ENCODE results near the gene NPR1. TPM values are rescaled to one million over a fixed set of nuclear protein-coding genes. Genes with fewer than 3 reads are reported as not detected.
A peak's percentile ranks its signal among the peaks of the same experiment; 100 is the strongest.

NPR1 gene
- total RNA-seq, 1 experiment from 2014 or later, result not detected

DNA sequence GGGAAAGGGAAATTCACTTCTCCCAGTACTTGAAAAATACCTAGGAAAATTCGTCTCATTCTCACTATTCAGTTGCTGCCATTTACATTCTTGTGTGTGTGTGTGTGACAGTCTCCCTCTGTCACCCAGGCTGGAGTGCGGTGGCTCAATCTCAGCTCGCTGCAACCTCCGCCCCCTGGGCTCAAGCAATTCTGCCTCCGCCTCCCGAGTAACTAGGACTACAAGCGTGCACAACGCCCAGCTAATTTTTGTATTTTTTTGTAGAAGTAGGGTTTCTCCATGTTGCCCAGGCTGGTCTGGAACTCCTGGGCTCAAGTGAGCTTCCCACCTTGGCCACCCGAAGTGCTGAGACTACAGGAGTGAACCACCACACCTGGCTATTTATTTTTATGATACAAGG lies 18.8 kb upstream of the NPR1 start:
- no peak for DNase-seq (ENCODE audit: unreplicated experiment)
- TF ChIP-seq, protein P1, sequence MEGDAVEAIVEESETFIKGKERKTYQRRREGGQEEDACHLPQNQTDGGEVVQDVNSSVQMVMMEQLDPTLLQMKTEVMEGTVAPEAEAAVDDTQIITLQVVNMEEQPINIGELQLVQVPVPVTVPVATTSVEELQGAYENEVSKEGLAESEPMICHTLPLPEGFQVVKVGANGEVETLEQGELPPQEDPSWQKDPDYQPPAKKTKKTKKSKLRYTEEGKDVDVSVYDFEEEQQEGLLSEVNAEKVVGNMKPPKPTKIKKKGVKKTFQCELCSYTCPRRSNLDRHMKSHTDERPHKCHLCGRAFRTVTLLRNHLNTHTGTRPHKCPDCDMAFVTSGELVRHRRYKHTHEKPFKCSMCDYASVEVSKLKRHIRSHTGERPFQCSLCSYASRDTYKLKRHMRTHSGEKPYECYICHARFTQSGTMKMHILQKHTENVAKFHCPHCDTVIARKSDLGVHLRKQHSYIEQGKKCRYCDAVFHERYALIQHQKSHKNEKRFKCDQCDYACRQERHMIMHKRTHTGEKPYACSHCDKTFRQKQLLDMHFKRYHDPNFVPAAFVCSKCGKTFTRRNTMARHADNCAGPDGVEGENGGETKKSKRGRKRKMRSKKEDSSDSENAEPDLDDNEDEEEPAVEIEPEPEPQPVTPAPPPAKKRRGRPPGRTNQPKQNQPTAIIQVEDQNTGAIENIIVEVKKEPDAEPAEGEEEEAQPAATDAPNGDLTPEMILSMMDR (IDR thresholded peaks at IDR 0.05; ENCODE audit: unreplicated experiment), result no peak
- POLR2A ChIA-PET, result interaction anchor here (0.6 to 5.3 kb wide), 25 partner anchors 10 to 331 kb away, joined by 3 to 72 read pairs (median 6); partner anchors contain the start of genes CHTOP, GATAD2B, ILF2 and INTS3
- BruUV-seq (replicated peaks), result no TSS peak
- intact Hi-C loops (cut with micrococcal nuclease), result loop anchor here (2.0 kb wide), 1 partner anchor 33 kb away; the partner anchor contains the start of gene S100A13
- Mint-ChIP-seq H3K36me3 (ENCODE audit: insufficient read depth, unreplicated experiment) (no peaks in the 10 kb centered on the region), H3K27me3 (ENCODE audit: insufficient read depth, unreplicated experiment) (no peaks in the 10 kb centered on the region), H3K9me3 (ENCODE audit: unreplicated experiment) (no peaks in the 10 kb centered on the region), H3K4me3 (ENCODE audit: unreplicated experiment) (peak overlapping the region; percentile 92), H3K4me1 (ENCODE audit: insufficient read depth, unreplicated experiment) (peaks cover 5% of the 10 kb centered on the region), H3K27ac (ENCODE audit: low read depth, unreplicated experiment) (peak overlapping the region; percentile 91)
- CTCF ChIA-PET, result interaction anchor here (0.6 to 2.3 kb wide), 15 partner anchors 10 to 321 kb away, joined by 3 to 18 read pairs (median 6); partner anchors contain the start of genes ILF2 and S100A16

DNA sequence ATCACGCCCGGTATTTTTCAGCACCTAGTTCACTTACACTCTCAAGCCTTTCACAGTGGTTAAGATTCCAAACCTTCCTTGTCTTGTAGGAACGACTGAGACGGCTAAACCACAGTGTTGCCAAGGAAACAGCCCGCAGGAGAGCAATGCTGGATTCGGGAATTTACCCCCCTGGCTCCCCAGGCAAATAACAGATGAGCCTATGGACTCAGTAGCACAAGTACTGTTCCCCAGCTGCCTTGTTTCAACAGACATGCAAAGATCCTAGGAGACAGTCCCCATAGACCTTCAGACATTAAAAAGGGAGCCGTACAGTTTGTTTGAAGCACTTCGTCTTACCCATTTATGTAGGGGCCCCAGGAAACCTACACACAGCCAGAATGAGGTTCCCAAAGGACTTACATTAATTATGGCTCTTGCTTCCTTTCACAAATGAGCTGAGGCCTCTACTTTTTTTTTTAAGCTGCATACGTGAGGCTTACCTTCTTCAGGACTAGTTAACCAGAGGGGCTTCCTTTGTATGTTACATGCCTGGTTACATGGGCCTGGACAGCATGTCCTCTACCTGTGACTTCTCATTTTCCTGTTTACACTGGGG lies 17.3 kb upstream of the NPR1 start:
- no peaks in the 10 kb centered on the region for H3K9me3 Mint-ChIP-seq (ENCODE audit: unreplicated experiment)
- POLR2A ChIA-PET, result interaction anchor here (1.0 to 5.3 kb wide), 8 partner anchors 8 to 317 kb away, joined by 3 to 72 read pairs (median 4); partner anchors contain the start of genes CHTOP, ILF2 and JTB
- CTCF ChIA-PET, result interaction anchor here (0.6 to 1.3 kb wide), 4 partner anchors 17 to 147 kb away, joined by 3 to 9 read pairs (median 4); no protein-coding TSS in a partner anchor
- peaks cover 5% of the 10 kb centered on the region for H3K4me1 Mint-ChIP-seq (ENCODE audit: insufficient read depth, unreplicated experiment)
- no peaks in the 10 kb centered on the region for H3K27me3 Mint-ChIP-seq (ENCODE audit: insufficient read depth, unreplicated experiment)
- no peak overlapping the region for H3K27ac Mint-ChIP-seq (ENCODE audit: low read depth, unreplicated experiment)
- intact Hi-C loops (cut with micrococcal nuclease), result no loop called here
- BruUV-seq (replicated peaks), result TSS peak; percentile 9
- TF ChIP-seq, protein P1 (IDR thresholded peaks at IDR 0.05; ENCODE audit: unreplicated experiment), result no peak
- H3K4me3 Mint-ChIP-seq (ENCODE audit: unreplicated experiment), result no peak overlapping the region
- H3K36me3 Mint-ChIP-seq (ENCODE audit: insufficient read depth, unreplicated experiment), result no peaks in the 10 kb centered on the region
- DNase-seq (ENCODE audit: unreplicated experiment), result no peak

GRCh38 chr1:153662269-153662668 lies 16.2 kb upstream of the NPR1 start:
- TSS peak; percentile 70 for BruUV-seq (replicated peaks)
- ChIA-PET CTCF (interaction anchor here (0.6 to 1.3 kb wide), 4 partner anchors 15 to 258 kb away, joined by 3 to 4 read pairs (median 4); no protein-coding TSS in a partner anchor), POLR2A (interaction anchor here (1.0 to 5.3 kb wide), 7 partner anchors 7 to 89 kb away, joined by 3 to 72 read pairs (median 4); partner anchors contain the start of genes CHTOP and ILF2)
- Mint-ChIP-seq H3K27ac (ENCODE audit: low read depth, unreplicated experiment) (no peak overlapping the region), H3K4me1 (ENCODE audit: insufficient read depth, unreplicated experiment) (peaks cover 5% of the 10 kb centered on the region), H3K36me3 (ENCODE audit: insufficient read depth, unreplicated experiment) (no peaks in the 10 kb centered on the region), H3K27me3 (ENCODE audit: insufficient read depth, unreplicated experiment) (no peaks in the 10 kb centered on the region), H3K4me3 (ENCODE audit: unreplicated experiment) (no peak overlapping the region), H3K9me3 (ENCODE audit: unreplicated experiment) (no peaks in the 10 kb centered on the region)
- no peak for DNase-seq (ENCODE audit: unreplicated experiment)
- TF ChIP-seq, protein P1 (IDR thresholded peaks at IDR 0.05; ENCODE audit: unreplicated experiment), result no peak
- intact Hi-C loops (cut with micrococcal nuclease), result no loop called here

DNA sequence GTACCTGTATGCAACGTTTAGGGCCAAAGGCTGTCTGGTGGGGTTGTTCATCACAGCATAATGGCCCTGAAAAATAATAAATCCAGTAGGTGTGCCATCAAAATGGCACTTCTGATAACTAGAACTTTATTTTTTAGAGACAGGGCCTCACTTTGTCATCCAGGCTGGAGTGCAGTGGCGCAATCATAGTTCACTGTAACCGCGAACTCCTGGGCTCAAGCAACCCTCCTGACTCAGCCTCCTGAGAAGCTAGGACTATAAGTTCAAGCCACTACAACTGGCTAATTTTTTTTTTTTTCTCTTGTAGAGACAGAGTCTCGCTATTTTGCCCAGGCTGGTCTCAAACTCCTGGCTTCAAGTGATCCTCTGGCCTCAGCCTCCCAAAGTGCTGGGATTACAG lies 15.3 kb upstream of the NPR1 start:
- no peak overlapping the region for H3K27ac Mint-ChIP-seq (ENCODE audit: low read depth, unreplicated experiment)
- H3K27me3 Mint-ChIP-seq (ENCODE audit: insufficient read depth, unreplicated experiment), result no peaks in the 10 kb centered on the region
- intact Hi-C loops (cut with micrococcal nuclease), result no loop called here
- peaks cover 7% of the 10 kb centered on the region for H3K4me1 Mint-ChIP-seq (ENCODE audit: insufficient read depth, unreplicated experiment)
- ChIA-PET POLR2A (interaction anchor here (1.1 to 3.1 kb wide), 2 partner anchors 10 to 146 kb away, joined by 3 to 9 read pairs; no protein-coding TSS in a partner anchor), CTCF (interaction anchor here (0.5 to 1.8 kb wide), 4 partner anchors 15 to 548 kb away, joined by 3 to 9 read pairs (median 4); no protein-coding TSS in a partner anchor)
- peak; percentile 59 for DNase-seq (ENCODE audit: unreplicated experiment)
- no peak overlapping the region for H3K4me3 Mint-ChIP-seq (ENCODE audit: unreplicated experiment)
- TF ChIP-seq, protein P1 (IDR thresholded peaks at IDR 0.05; ENCODE audit: unreplicated experiment), result no peak
- BruUV-seq (replicated peaks), result no TSS peak
- no peaks in the 10 kb centered on the region for H3K9me3 Mint-ChIP-seq (ENCODE audit: unreplicated experiment)
- no peaks in the 10 kb centered on the region for H3K36me3 Mint-ChIP-seq (ENCODE audit: insufficient read depth, unreplicated experiment)

All from MCF 10A (cell line).